ENCODE data around the gene OR2A5.

Gene OR2A5

GRCh38 chr7:144098776-144099175 lies 50.0 kb downstream of the OR2A5 start:
- H3K4me2 ChIP-seq = no peak overlapping the region
- no peaks in the 10 kb centered on the region for H3K4me1 ChIP-seq (ENCODE audit: low read depth, poor library complexity, severe bottlenecking)
- H3K27me3 ChIP-seq (ENCODE audit: insufficient read depth, low read depth) = no peaks in the 10 kb centered on the region
- no peak overlapping the region for H3K27ac ChIP-seq
- H3K79me2 ChIP-seq (ENCODE audit: insufficient read depth, low read depth) = no peaks in the 10 kb centered on the region
- no peak overlapping the region for H3K4me3 ChIP-seq (IDR thresholded peaks at IDR 0.05; ENCODE audit: insufficient read depth, low read depth, low read length)
- H3K36me3 ChIP-seq (ENCODE audit: insufficient read depth) = no peaks in the 10 kb centered on the region
- H4K20me1 ChIP-seq (ENCODE audit: insufficient read depth) = no peaks in the 10 kb centered on the region
- H3K9ac ChIP-seq = no peak overlapping the region
- H2AFZ ChIP-seq (ENCODE audit: low read depth) = no peak overlapping the region
- no peak for TF ChIP-seq CTCF (conservative IDR thresholded peaks at IDR 0.05; ENCODE audit: low read depth, low read length)

DNA sequence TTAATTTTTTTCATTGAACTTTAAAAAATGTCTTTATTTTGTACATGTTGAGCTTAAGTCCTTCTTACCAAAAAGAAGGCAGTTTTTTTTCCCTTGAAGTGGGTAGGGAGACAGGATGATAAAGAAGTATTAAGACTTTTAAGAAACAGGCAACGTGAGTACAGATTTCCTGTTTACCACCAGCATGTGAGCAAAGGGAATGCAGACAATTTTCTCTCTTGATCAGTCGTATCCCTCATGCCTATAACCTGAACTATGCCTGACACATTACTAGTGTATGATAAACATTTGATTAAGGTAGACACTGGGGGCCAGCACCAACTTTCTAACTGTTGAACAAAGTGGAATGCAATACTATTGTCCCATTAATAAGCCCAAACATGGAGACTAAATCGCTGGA lies 51.9 kb downstream of the OR2A5 start:
- no peak for TF ChIP-seq CTCF (conservative IDR thresholded peaks at IDR 0.05; ENCODE audit: low read depth, low read length)

GRCh38 chr7:144102041-144102440 lies 53.3 kb downstream of the OR2A5 start:
- no peak for TF ChIP-seq CTCF (conservative IDR thresholded peaks at IDR 0.05; ENCODE audit: low read depth, low read length)
- Histone ChIP-seq H3K27ac (no peak overlapping the region), H3K9ac (no peak overlapping the region), H2AFZ (ENCODE audit: low read depth) (no peak overlapping the region), H3K79me2 (ENCODE audit: insufficient read depth, low read depth) (no peaks in the 10 kb centered on the region), H4K20me1 (ENCODE audit: insufficient read depth) (no peaks in the 10 kb centered on the region), H3K27me3 (ENCODE audit: insufficient read depth, low read depth) (no peaks in the 10 kb centered on the region), H3K4me1 (ENCODE audit: low read depth, poor library complexity, severe bottlenecking) (no peaks in the 10 kb centered on the region), H3K4me2 (no peak overlapping the region), H3K36me3 (ENCODE audit: insufficient read depth) (no peaks in the 10 kb centered on the region), H3K4me3 (IDR thresholded peaks at IDR 0.05; ENCODE audit: insufficient read depth, low read depth, low read length) (no peak overlapping the region)

More for the DNA sequence above, 51.9 kb downstream of the OR2A5 start:
- Histone ChIP-seq H3K9ac (no peak overlapping the region), H3K27ac (no peak overlapping the region), H3K79me2 (ENCODE audit: insufficient read depth, low read depth) (no peaks in the 10 kb centered on the region), H2AFZ (ENCODE audit: low read depth) (no peak overlapping the region), H3K36me3 (ENCODE audit: insufficient read depth) (no peaks in the 10 kb centered on the region), H3K4me1 (ENCODE audit: low read depth, poor library complexity, severe bottlenecking) (no peaks in the 10 kb centered on the region), H3K4me3 (IDR thresholded peaks at IDR 0.05; ENCODE audit: insufficient read depth, low read depth, low read length) (no peak overlapping the region), H3K27me3 (ENCODE audit: insufficient read depth, low read depth) (no peaks in the 10 kb centered on the region), H4K20me1 (ENCODE audit: insufficient read depth) (no peaks in the 10 kb centered on the region), H3K4me2 (no peak overlapping the region)

DNA sequence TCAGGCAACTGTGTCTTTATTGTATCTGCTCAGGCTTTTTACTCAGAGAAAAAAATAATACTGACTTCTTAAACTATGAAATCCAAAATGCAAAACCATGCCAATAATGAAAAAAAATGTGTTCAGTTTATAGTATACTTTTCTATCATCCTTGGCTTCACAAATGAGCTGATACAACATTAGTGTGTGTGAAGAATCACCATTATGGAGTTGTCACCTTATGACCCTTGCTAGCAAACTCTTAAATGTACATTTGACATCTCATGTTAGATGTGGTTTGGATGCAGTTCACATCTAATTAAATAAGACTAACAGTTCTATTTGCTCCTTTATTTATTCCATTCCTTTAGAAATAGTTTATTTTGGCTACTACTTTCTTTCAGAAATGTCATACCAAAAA lies 56.5 kb downstream of the OR2A5 start:
- no peaks in the 10 kb centered on the region for H4K20me1 ChIP-seq (ENCODE audit: insufficient read depth)
- no peak overlapping the region for H3K27ac ChIP-seq
- H3K4me1 ChIP-seq (ENCODE audit: low read depth, poor library complexity, severe bottlenecking) = no peaks in the 10 kb centered on the region
- no peak overlapping the region for H3K4me2 ChIP-seq
- H3K27me3 ChIP-seq (ENCODE audit: insufficient read depth, low read depth) = no peaks in the 10 kb centered on the region
- H3K4me3 ChIP-seq (IDR thresholded peaks at IDR 0.05; ENCODE audit: insufficient read depth, low read depth, low read length) = no peak overlapping the region
- TF ChIP-seq CTCF (conservative IDR thresholded peaks at IDR 0.05; ENCODE audit: low read depth, low read length) = no peak
- H3K9ac ChIP-seq = no peak overlapping the region
- H2AFZ ChIP-seq (ENCODE audit: low read depth) = no peak overlapping the region
- no peaks in the 10 kb centered on the region for H3K36me3 ChIP-seq (ENCODE audit: insufficient read depth)
- no peaks in the 10 kb centered on the region for H3K79me2 ChIP-seq (ENCODE audit: insufficient read depth, low read depth)

All from KMS-11 (cell line).